HG02852 (cell line): ENCODE measurements around the gene DMRTB1.
"Not testable (repeated sequence)": the region's sequence is repeated elsewhere in the genome, so short reads cannot be mapped to it uniquely, and the experiment has no call there.

Experiments used
- ATAC-seq: cut with Tn5 transposase; IDR thresholded peaks from one replicate; pipeline ENCODE4 v1.9.1; 2021; ENCODE audit warnings: mild to moderate bottlenecking, moderate library complexity; ENCODE audit not compliant: unreplicated experiment

DMRTB1 gene

DNA sequence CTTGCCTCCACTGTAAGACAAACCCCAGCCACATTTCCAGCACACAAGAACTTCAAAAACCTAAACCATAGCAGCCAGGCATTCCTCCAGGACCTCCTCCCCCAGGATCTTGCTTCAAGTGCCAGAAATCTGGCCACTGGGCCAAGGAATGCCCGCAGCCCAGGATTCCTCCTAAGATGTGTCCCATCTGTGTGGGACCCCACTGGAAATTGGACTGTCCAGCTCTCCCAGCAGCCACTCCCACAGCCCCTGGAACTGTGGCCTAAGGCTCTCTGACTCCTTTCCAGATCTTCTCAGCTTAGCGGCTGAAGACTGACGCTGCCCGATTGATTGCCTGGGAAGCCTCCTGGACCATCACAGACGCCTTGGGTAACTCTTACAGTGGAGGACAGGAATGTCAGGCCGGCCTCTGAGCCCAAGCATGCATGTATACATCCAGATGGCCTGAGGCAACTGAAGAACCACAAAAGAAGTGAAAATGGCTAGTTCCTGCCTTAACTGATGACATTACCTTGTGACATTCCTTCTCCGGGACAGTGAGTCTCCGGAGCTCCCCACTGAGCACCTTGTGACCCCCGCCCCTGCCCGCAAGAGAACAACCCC is 24.7 kb upstream of the DMRTB1 start:
- ATAC-seq: not testable (repeated sequence)

- ATAC-seq: no peak
Observed at GRCh38 chr1:53435151-53435550, 24.0 kb upstream of the DMRTB1 start.

DNA sequence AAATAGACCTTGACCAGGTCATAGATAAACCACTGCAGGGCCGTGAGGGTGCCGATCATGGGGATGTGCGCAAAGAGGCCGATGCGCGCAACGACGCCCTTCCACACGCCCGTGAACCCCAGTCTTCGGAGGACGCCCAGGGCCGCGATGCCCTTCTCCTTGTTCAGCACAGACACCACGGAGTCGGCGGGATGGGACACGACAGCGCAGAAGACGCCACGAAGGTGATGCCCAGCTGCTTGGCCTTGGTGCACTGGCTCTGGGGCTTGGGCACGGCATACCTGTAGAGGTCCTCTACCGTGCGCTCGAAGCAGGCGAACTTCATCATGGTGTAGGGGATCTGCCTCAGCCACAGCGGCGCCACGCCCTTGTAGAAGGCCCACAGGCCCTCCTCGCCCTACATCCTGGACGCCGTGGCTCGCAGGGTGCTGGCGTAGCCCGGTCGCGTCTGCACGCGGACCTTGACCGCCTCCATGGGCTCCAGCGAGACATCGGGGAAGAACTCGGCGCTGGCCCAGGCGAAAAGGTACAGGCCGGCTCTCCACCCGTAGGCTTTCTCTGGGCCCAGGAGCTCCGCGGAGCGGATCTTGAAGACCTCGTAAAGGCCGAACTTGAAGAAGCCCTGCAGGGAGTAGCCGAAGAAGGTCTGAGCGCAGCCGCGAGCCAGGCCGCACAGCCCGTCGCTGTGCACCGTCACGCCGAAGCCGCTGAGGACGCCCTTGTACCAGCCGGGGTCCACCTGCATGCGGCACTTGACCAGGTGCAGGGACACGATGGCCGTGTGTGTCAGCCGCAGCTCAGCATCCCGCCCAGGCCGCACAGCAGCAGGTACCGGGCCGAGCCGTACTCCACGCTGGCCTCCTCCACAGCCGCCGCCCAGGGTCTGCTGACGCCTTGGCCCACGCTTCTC is 20.5 kb upstream of the DMRTB1 start:
- ATAC-seq: no peak

GRCh38 chr1:53439337-53440207 is 19.6 kb upstream of the DMRTB1 start:
- no peak for ATAC-seq

GRCh38 chr1:53440633-53441032 is 18.6 kb upstream of the DMRTB1 start:
- ATAC-seq: no peak

DNA sequence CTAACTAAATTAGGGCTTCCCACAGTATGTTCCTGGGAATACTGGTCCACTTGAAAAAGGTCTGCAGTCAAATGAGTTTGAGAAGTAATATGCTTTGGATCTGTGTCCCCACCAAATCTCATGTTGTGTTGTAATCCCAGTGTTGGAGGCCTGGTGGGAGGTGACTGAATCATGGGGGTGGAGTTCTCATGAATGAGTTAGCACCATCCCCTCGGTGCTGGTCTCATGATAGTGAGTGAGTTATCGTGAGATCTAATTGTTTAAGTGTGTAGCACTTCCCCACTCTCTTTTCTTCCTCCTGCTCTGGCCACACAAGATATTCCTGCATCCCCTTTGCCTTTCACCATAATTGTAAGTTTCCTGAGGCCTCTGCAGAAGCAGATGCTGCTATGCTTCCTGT is 16.9 kb upstream of the DMRTB1 start:
- ATAC-seq: no peak

DNA sequence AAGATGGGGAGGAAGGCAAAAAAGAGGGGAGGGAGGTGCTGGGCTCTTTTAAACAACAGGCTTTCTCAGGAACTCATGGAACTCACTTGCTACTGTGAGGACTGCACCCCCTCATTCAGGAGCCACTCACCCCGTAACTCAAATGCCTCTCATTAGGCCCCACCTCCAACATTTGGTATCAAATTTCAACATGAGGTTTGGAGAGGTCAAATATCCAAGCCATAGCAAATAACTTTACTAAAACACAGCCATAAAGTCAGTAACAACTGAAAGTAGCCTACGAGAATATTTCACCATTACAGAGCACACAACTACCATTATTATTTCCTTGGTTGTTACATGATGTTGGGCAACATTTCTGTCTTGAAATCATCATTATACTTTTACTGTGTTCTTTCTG is 13.1 kb upstream of the DMRTB1 start:
- no peak for ATAC-seq

GRCh38 chr1:53447413-53447812 is 11.8 kb upstream of the DMRTB1 start:
- no peak for ATAC-seq

GRCh38 chr1:53448241-53448841 is 10.9 kb upstream of the DMRTB1 start:
- ATAC-seq: no peak

DNA sequence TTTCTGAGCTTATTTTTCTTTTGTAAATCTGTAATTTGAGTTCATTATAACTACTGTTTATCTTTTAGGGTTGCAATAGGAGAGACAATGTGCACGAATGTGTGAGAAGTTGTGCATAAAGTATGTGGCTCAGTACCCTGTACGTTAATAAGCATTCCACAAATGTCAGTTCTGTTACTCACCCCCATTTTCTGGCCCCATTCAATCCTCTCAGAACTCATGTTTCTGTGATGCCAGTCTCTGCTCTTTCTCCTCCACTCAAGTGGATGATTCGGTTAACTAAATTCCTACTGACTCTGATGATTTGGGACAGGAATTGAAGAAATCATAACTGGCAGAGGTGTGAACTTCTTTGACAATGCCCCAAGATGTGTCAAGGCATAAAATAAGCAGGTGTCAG is 10.2 kb upstream of the DMRTB1 start:
- ATAC-seq: no peak

GRCh38 chr1:53449693-53450092 is 9.5 kb upstream of the DMRTB1 start:
- no peak for ATAC-seq

DNA sequence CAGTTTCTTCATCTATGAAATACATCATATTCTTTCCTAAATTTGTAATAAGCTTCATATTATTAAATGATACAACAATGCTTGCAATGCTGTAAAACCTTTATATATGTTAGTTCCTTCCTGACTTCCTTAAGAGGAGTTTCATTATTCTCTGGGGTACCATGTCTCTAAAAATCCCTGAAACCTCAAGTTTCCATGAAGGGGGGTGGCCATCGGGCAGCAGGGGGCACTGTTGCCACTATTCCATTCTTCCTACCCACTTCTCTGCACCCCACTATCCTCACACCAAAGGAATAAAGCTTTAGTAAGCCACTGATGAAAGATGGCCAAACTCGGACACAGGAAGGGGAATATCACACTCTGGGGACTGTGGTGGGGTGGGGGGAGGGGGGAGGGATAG is 9.0 kb upstream of the DMRTB1 start:
- no peak for ATAC-seq

- no peak for ATAC-seq
Observed at GRCh38 chr1:53454019-53454418, 5.2 kb upstream of the DMRTB1 start.

DNA sequence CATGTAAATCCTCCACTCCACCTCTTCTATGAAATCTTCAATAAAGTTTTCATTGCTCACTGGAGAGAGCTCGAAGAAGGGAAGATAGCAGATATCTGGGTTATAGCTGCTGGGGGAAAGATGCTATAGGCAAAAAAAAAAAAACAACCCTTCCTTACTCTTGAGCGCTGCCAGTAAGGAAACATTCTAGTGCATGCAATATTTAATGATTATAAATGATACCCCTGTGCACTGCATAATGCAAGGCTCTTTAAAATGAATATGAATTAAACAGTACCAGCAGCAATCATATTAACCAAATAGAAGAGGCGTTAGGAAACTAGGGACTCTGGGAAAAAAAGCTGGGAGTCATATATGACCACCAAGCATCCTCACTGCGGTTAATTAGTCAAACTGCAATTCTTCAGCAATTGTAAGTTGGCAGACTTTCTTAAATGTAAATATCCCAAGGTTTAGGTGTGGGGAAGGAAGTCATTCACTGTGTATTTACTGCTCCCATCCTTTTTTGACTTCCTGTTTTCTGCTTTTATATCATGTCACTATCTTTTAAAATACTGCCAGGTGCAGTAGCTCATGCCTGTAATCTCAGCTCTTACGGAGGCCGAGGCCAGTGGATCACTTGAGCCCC is 3.7 kb upstream of the DMRTB1 start:
- ATAC-seq: no peak

- no peak for ATAC-seq
Observed at GRCh38 chr1:53458634-53459033, 565 bp upstream of the DMRTB1 start.

- no peak for ATAC-seq
Observed at GRCh38 chr1:53460211-53460634, 1.0 kb downstream of the DMRTB1 start.

DNA sequence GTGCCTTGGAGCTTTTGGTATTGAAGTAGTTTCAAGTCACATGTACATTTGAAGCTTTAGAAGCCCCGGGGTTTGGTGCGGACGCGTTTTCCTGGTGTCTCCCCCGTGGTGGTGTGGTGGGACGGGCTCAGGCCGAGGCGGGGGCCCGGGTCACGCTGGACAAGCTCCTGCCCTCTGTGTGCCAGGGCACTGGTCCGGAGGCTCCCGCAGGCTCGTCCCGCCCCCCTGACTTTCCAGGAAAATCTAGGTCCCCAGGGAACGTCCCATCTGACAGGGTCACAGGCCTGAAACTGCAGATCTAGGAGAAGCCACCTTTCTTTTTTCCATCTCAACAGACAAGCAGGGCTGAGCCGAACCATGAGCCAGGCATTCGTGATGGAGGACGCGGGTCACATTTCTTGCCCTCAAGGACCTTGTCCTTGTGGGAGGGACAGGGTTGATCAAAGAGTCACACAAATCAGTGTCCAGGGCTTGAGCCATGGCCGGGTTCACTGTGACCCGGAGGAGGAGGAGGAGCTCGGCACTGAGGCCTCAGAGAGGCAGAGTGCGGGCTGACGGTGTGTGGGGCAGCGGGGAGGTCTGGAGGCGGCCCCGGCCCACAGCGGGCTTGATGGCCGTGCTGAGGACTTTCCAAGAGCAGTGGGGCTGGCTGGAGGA is 1.6 kb downstream of the DMRTB1 start:
- no peak for ATAC-seq

DNA sequence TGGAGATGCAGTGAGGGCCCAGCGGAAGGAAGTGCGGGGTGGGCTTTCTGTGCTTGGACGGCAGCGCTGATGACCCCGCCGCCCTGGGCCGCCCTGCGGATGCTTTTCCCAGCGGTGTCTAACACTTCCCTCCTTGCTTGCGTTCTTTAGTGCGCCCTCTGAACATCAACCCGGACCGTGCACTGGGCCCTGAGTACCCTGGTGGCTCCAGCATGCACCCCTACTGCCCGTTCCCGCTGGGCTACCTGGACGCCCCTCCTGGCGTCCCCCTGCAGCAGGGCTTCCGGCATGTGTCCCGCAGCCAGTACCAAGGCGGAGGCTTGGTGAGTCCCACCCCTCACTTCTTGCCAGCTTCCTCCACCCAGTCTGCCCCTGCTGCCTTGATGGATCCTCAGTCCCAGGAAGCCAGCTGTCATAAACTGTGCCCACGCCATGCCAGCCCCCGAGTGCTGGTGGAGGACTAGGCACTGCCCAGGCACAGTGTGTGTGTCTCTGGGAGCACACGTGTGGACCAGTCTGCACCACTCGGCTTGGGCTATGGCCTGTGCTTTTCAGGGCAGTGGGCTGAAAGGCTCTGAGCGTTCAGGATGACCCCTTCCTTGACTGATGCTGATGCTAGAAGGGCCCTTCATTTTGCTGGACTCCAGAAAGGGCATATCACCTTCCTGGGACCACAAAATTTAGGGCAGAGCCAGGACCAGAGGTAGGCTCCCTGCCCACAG is 2.3 kb downstream of the DMRTB1 start:
- ATAC-seq: no peak

DNA sequence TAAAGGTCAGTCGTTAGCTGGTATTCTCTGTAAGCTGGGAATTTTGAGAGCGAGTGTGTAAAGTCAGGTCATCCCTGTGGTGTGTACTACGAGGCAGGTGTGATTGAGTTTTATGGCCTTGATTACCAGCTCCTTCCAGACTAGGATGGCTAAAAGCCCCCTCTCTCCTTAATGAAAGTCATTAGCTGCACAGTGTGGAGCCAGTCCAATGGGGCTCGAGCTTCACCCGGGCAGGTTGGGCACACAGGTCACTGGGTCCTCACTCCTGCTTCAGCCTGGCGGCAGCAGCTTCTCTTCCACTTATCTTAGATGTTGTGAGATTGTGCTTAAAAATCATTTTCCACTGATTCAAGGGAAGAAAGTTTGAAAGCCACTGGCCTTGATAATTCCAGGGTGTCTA is 3.0 kb downstream of the DMRTB1 start:
- no peak for ATAC-seq
